KBM-7 (cell line): ENCODE results near the gene LTV1.
A peak's percentile ranks its signal among the peaks of the same experiment; 100 is the strongest.

Experiments used
- DNase-seq: peaks from one replicate; pipeline ENCODE4 v3.0.0-alpha.2; 2015
- in situ Hi-C: fragments of 300-500 bp; cut with MboI; formaldehyde crosslinking; loops from 2 replicates; pipeline ENCODE4 v1.14.3; 2020; ENCODE audit warnings: low sequenced_read_pairs, low pct_unique_long_range_greater_than_20kb, mixed read lengths

The LTV1 gene

DNA sequence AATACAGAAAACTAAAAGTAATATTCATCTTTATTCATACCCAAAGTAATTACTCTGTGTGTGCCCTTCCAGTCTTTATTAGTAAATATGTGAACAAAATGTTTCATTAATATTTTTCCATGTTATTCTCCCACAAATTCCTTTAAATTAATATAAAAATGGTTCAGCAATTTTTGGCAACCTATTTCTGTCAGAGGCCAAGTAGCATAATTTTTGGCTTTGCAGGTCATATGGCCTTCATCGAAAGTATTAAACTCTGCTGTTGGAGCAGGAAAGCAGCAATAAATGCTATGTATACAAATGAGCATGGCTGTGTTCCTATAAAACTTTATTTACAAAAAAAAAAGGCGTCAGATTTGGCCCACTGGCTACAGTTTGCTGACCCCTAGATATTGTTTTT, 37.3 kb downstream of the LTV1 start:
- no peak for DNase-seq
- in situ Hi-C loops: no loop called here

- in situ Hi-C loops: no loop called here
- peak; percentile 18 for DNase-seq
These were observed 39.3 kb downstream of the LTV1 start for GRCh38 chr6:143882401-143882930.

DNA sequence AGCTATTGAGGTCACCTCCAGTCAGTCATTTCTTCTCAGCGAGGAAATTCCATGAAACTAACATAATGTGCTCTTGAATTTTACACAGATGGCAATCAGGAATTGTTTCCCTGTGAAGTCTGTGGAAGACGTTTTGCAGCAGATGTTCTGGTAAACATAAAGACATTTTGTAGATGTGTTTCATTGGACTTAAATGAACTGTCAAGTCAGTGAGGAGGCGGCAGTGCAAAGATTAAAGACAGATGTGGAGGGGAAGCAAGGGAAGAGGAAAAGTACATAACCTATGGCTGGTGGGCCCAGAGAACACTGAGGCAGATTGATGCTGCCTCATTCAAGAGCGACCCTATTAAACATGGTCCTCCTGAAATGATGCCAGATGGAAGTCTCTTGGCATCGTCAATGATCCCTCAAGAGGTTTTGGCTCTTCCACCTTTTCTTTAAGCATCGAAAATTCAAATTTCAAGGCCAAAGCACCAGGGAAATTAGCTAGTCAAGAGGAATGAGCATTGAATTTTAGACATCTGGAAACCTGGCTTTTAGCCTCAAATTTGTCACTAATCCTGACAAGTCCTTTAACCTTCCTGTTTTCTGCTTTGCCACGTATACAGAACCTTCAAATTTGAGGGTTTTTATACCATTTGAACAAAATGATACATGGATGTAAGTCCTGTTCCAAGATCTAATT, 41.2 kb downstream of the LTV1 start:
- DNase-seq: no peak
- in situ Hi-C loops: no loop called here

GRCh38 chr6:143885116-143885515, 42.0 kb downstream of the LTV1 start:
- DNase-seq: no peak
- in situ Hi-C loops: no loop called here

- no peak for DNase-seq
- in situ Hi-C loops: no loop called here
These were observed 51.5 kb downstream of the LTV1 start for GRCh38 chr6:143894655-143895054.

GRCh38 chr6:143896126-143896860, 53.2 kb downstream of the LTV1 start:
- DNase-seq: peak; percentile 5
- in situ Hi-C loops: no loop called here

DNA sequence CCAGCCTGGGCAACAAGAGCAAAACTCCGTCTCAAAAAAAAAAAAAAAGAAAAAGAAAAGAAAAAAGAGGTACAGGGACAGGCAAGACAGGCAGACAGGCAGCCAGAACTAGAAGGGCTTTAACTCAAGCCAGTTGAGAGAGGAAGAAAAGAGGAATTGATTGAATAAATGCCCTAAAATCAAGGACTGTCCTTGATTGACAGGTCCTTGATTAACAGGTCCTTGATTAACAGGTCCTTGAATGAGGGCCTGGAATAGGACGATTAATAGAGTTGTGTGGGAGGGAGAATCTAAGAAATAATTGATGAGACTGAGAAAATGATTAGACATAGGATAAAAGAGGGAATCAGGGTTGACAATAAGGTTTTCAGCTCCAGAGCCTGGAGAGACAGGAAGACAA, 57.2 kb downstream of the LTV1 start:
- in situ Hi-C loops: no loop called here
- no peak for DNase-seq

GRCh38 chr6:143901885-143902750, 59.0 kb downstream of the LTV1 start:
- no peak for DNase-seq
- in situ Hi-C loops: no loop called here

- no peak for DNase-seq
- in situ Hi-C loops: no loop called here
These were observed 59.7 kb downstream of the LTV1 start for GRCh38 chr6:143902827-143903226.

DNA sequence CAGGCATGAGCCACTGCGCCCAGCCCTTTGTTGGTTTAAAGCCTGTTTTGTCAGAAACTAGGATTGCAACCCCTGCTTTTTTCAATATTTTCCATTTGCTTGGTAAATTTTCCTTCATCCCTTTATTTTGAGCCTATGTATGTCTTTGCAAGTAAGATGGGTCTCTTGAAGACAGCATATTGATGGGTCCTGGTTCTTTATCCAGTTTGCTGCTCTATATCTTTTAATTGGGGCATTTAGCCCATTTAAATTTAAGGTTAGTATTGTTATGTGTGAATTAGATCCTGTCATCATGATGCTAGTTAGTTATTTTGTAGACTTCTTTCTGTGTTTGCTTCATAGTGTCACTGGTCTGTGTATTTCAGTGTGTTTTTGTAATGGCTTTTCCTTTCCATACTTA, 67.9 kb downstream of the LTV1 start:
- no peak for DNase-seq
- in situ Hi-C loops: no loop called here

DNA sequence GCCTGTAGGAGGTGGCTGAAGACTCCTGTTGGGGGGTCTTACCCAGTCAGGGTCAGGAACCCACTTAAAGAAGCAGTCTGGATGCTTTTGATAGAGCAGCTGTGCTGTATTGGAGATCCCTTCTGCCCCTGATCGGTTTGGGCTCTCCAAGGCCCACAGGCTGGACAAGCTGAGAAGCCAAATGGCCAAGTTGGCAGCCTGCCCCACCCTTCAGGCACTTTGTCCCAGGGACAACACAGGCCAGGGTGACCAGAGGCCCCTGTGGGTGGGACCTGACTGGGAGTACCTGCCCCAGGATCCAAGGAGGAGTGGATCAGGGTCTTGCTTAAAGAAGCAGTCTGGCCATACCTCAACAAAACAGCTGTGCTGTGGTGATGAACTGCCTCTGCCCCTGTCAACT, 69.5 kb downstream of the LTV1 start:
- in situ Hi-C loops: no loop called here
- no peak for DNase-seq
